GM10248 (cell line): ENCODE data around the gene AKAP13.

ENCODE experiments used
- CTCF ChIA-PET: fragments of 300-600 bp; sonication (Branson Sonifier 250); formaldehyde crosslinking; extraction: SDS; loops from one replicate; lab custom pipeline; 2021; ENCODE audit warnings: antibody characterized with exemption; lab: Yijun Ruan, JAX
- POLR2A ChIA-PET: fragments of 350-650 bp; sonication (Branson Sonifier 250); formaldehyde crosslinking; extraction: SDS; loops from one replicate; lab custom pipeline; 2020; ENCODE audit warnings: antibody characterized with exemption; lab: Yijun Ruan, JAX
- DNase-seq: peaks from one replicate; pipeline ENCODE4 v3.0.0; 2012; ENCODE audit errors: extremely low spot score
- CTCF ChIP-seq: IDR thresholded peaks from 2 replicates; pipeline ENCODE4 v1.5.1; 2012; ENCODE audit warnings: mild to moderate bottlenecking, low read depth; ENCODE audit errors: extremely low read depth, missing control alignments, control extremely low read depth

The AKAP13 gene

DNA sequence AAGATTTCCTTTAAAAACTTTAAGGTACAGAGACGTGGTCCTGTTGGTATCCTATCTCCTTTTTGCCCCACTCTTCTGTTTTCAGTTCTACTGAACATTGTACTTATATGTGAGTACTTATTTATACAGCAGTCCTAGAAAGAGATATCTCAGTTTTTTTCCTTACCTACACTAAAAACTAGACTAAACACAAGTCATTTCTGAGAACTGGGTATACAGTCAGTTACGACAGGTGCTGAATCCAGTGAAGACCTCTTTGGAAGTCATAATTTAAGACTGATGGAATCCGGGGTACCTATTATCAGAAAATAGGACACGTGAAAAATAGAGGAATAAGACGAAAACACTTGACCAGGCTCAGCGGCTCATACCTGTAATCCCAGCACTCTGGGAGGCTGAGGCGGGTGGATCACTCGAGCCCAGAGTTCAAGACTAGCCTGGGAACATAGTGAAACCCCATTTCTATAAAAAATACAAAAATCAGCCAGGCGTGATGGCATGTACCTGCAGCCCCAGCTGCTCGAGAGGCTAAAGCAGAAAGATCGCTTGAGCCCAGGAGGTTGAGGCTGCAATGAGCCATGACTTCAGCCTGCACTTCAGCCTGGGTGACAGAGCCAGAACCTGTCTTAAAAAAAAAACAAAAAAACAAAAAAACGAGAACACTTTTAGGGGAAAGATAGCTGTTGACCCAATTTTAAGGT is 338.0 kb downstream of the AKAP13 start:
- DNase-seq: no peak
- TF ChIP-seq CTCF: no peak
- ChIA-PET CTCF (interaction anchor here (1.3 to 3.4 kb wide), 3 partner anchors 9 to 13 kb away, joined by 3 to 16 read pairs (median 13); no protein-coding TSS in a partner anchor), POLR2A (interaction anchor here (0.7 kb wide), 1 partner anchor 10 kb away, joined by 3 read pairs; no protein-coding TSS in a partner anchor)

DNA sequence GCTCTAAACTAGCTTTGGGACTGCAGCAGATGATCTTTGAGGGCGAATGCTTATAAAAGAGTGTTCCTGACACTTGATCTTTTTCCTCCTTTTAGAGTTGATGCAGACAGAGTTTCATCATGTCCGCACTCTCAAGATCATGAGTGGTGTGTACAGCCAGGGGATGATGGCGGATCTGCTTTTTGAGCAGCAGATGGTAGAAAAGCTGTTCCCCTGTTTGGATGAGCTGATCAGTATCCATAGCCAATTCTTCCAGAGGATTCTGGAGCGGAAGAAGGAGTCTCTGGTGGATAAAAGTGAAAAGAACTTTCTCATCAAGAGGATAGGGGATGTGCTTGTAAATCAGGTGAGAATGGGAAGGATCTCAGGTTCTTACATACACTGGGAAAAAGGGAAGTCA is 338.6 kb downstream of the AKAP13 start:
- DNase-seq: no peak
- no peak for TF ChIP-seq CTCF
- CTCF ChIA-PET: interaction anchor here (1.3 to 3.4 kb wide), 3 partner anchors 9 to 12 kb away, joined by 3 to 16 read pairs (median 13); no protein-coding TSS in a partner anchor
- POLR2A ChIA-PET: interaction anchor here (0.7 kb wide), 2 partner anchors 10 to 40 kb away, joined by 3 read pairs; no protein-coding TSS in a partner anchor

DNA sequence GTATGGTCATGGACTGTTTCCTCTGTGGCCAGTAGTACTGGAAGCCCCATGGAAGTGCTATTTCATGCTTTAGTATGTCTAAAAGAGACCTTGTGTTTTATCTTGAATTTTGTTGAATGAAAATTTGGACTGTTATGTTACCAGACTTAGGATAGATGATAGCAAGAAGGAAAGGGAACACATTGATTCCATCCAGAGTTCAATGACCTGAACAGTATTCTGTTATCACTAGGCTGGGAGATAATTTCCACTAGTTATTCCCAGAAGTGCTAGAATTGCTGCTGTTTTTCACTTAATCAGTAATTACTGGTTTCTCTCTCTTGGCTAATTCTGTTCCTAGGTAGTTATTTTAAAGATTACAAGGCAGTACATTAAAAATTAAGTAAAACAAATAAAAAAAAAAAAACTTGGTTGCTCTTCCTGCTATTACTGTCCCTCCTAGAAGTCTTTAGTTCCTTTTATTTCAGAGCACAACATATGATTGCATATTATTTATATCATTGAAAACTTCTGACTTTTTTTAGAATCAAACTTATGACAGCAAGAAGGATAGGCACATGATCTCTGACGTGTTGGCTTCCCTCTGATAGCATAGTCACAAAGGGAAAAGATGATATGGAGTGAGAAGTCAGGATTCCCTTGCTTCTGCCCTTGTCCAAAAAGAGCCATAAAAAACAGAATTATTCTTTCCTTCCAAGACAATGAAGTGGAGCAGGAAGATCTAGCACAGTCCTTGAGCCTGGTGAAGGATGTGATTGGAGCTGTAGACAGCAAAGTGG is 342.2 kb downstream of the AKAP13 start:
- ChIA-PET CTCF (interaction anchor here (1.2 to 2.5 kb wide), 2 partner anchors 25 to 118 kb away, joined by 4 to 6 read pairs; no protein-coding TSS in a partner anchor), POLR2A (no interaction called here)
- no peak for TF ChIP-seq CTCF
- DNase-seq: no peak

DNA sequence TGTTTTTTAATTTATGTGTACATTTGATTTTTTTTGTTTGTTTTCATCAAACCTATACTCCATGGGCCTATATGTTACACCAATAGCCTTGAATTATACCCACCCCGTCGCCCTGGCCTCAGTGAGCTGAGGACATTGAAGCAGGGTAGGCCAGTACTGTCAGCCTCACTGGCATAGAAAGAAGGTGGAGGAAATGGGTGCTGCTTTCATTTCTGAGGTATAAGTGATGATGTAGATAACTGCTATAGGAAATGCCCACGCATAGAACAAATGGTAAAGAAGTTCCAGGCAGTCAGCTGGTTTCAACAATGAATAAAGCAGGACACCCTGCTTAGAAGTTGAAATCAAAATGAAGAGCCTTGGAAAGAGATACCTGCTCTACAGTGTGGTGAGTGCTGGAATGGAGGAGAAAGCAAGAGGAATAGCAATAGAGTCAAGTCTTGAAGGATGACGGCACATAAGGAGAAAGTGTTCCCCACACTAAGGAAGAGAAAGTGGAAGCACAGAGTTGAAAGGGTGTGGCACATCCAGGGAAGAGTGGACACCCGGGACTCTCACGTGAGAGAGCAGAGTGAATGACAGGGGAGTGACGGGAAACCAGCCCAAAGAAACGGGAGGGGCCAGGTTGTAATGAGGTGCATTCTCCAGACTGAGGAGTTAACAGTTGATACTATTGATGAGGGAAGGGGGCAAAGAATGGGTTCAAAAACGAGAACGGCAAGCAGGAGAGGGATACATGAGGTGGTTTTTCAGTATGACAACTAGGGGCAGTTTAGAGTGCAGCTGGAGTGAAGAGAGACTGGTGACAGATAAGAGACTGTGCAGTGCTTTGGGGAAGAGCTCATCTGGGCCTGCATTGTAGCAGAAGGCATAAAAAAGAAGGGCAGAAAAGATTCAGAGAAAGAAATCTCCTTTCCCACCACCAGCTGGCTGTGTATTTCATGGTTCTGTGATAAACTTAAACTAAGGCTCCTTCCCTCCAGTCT is 343.9 kb downstream of the AKAP13 start:
- CTCF ChIA-PET: interaction anchor here (0.8 to 2.5 kb wide), 7 partner anchors 11 to 116 kb away, joined by 3 to 11 read pairs (median 4); no protein-coding TSS in a partner anchor
- no peak for TF ChIP-seq CTCF
- POLR2A ChIA-PET: no interaction called here
- DNase-seq: no peak

DNA sequence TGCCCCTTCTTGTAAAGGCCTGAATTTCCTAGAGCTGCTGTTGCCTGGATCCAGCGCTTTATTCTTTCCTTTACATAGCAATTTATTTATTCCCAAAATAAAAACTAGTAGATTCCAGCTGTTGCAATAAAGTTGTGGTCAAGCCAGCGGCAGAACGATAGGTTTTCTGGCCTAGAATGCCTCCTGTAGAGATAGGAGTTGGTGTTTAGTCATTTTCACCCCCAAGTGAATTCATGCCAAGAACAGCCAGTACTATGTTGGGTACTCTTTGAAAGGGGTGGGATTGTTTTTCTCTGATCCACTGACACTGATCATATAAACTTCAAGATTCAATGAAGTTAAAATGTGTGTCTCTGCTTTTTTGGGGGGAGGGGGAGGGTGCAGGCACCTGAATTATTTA is 344.6 kb downstream of the AKAP13 start:
- ChIA-PET CTCF (interaction anchor here (0.8 to 2.5 kb wide), 6 partner anchors 10 to 116 kb away, joined by 3 to 11 read pairs (median 5); no protein-coding TSS in a partner anchor), POLR2A (no interaction called here)
- DNase-seq: no peak
- TF ChIP-seq CTCF: no peak
